HUES6 (cell line): ENCODE measurements around the gene CALCB.
"Not testable (repeated sequence)": the region's sequence is repeated elsewhere in the genome, so short reads cannot be mapped to it uniquely, and the experiment has no call there.

Experiments used
- H3K27ac ChIP-seq: 2 replicates; pipeline ENCODE4 v1.7.0; 2013; ENCODE audit warnings: low read depth, mild to moderate bottlenecking, low read length, inconsistent platforms
- H3K27me3 ChIP-seq: 2 replicates; pipeline ENCODE4 v1.6.1; 2013; ENCODE audit warnings: low read length; ENCODE audit not compliant: control insufficient read depth, insufficient read depth
- H3K36me3 ChIP-seq: 2 replicates; pipeline ENCODE4 v1.6.1; 2013; ENCODE audit warnings: low read length; ENCODE audit not compliant: control insufficient read depth, insufficient read depth
- H3K4me1 ChIP-seq: 2 replicates; pipeline ENCODE4 v1.6.1; 2013; ENCODE audit warnings: low read length; ENCODE audit not compliant: control insufficient read depth, insufficient read depth
- H3K4me3 ChIP-seq: 2 replicates; pipeline ENCODE4 v1.5.1; 2013; ENCODE audit warnings: low read depth, low read length
- H3K9ac ChIP-seq: one replicate; pipeline ENCODE4 v1.6.1; 2013; ENCODE audit warnings: mild to moderate bottlenecking, low read length
- H3K9me3 ChIP-seq: 2 replicates; pipeline ENCODE4 v1.6.1; 2013; ENCODE audit warnings: low read depth, low read length; ENCODE audit not compliant: control insufficient read depth, insufficient read depth

The CALCB gene, protein sequence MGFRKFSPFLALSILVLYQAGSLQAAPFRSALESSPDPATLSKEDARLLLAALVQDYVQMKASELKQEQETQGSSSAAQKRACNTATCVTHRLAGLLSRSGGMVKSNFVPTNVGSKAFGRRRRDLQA

GRCh38 chr11:15073361-15074205, at the start of gene CALCB:
Gene CALCB (plus strand): TSS chr11:15073593. CDS start chr11:15074719, 1,126 bp downstream.
- Histone ChIP-seq H3K4me1 (peaks cover 12% of the 10 kb centered on the region; the same call in 1 of the 2 replicates), H3K4me3 (peak within 1 kb of the TSS; percentile 66), H3K9me3 (peaks cover 24% of the 10 kb centered on the region), H3K27me3 (peaks cover 32% of the 10 kb centered on the region), H3K27ac (no peak within 1 kb of the TSS), H3K36me3 (no peaks in the 10 kb centered on the region), H3K9ac (peak within 1 kb of the TSS; percentile 14)

- H3K9me3 ChIP-seq: peaks cover 14% of the 10 kb centered on the region
- no peak overlapping the region for H3K4me3 ChIP-seq
- no peak overlapping the region for H3K9ac ChIP-seq
- H3K27me3 ChIP-seq: no peaks in the 10 kb centered on the region
- no peak overlapping the region for H3K27ac ChIP-seq
- no peaks in the 10 kb centered on the region for H3K36me3 ChIP-seq
- no peaks in the 10 kb centered on the region for H3K4me1 ChIP-seq
These were observed 46.4 kb upstream of the CALCB start for GRCh38 chr11:15027011-15027410.

DNA sequence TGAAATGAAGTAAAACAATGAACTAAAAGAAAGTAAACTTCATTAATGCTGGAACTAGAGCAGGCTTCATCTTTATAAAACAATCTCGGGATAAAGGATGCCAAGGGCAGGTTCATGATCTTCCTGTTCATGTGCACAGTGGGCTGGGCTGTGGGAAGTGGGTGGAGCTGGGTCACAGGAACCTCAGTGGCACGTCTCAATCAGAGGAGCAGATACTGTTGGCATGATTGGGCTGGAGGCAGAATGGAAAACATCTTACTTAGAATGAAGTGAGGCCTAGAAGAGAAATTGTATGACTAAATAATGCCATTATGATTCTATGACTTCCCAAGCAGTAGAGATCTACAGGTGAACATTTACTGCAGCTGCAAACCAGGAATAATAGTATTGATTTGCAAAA, 45.4 kb upstream of the CALCB start:
- no peaks in the 10 kb centered on the region for H3K36me3 ChIP-seq
- H3K9ac ChIP-seq: no peak overlapping the region
- no peaks in the 10 kb centered on the region for H3K4me1 ChIP-seq
- peaks cover 8% of the 10 kb centered on the region for H3K9me3 ChIP-seq
- H3K4me3 ChIP-seq: no peak overlapping the region
- H3K27ac ChIP-seq: no peak overlapping the region
- H3K27me3 ChIP-seq: no peaks in the 10 kb centered on the region

- Histone ChIP-seq H3K4me1 (no peaks in the 10 kb centered on the region), H3K27ac (no peak overlapping the region)
These were observed 45.0 kb upstream of the CALCB start for GRCh38 chr11:15028379-15028778.

GRCh38 chr11:15031945-15032344, 41.4 kb upstream of the CALCB start:
- not testable (repeated sequence) for H3K4me1 ChIP-seq, H3K27me3 ChIP-seq, H3K4me3 ChIP-seq, H3K27ac ChIP-seq, H3K36me3 ChIP-seq, H3K9ac ChIP-seq, H3K9me3 ChIP-seq

More at GRCh38 chr11:15028379-15028778, 45.0 kb upstream of the CALCB start:
- Histone ChIP-seq H3K27me3 (no peaks in the 10 kb centered on the region), H3K9me3 (peaks cover 6% of the 10 kb centered on the region), H3K9ac (no peak overlapping the region), H3K4me3 (no peak overlapping the region), H3K36me3 (no peaks in the 10 kb centered on the region)

GRCh38 chr11:15034687-15035267, 38.6 kb upstream of the CALCB start:
- Histone ChIP-seq H3K4me3 (no peak overlapping the region; the same call in 1 of the 2 replicates), H3K9me3 (no peaks in the 10 kb centered on the region), H3K27me3 (no peaks in the 10 kb centered on the region), H3K9ac (no peak overlapping the region), H3K4me1 (peaks cover 7% of the 10 kb centered on the region; the same call in 1 of the 2 replicates), H3K27ac (no peak overlapping the region), H3K36me3 (no peaks in the 10 kb centered on the region)

DNA sequence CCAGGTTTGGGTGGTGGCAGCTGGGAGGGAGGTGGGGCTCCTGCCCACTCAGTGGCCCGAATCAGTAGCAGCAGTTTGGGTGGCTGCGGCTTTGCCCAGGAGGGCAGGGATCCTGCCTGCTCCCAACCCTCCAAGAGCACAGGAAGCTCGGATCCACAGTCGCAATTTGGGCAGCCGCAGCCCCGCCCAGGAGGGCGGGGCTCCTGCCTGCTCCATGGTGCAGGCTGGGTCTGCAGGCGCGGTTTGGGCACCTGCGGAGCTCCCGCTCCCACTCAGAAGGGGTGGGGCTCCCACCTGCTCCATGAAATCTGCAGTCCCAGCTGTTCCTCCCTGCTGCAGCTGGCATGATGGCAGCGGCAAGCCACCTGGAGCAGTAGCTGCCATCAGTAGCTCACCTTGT, 38.1 kb upstream of the CALCB start:
- peak overlapping the region; percentile 20; the same call in 1 of the 2 replicates for H3K4me3 ChIP-seq
- H3K36me3 ChIP-seq: no peaks in the 10 kb centered on the region
- no peak overlapping the region for H3K9ac ChIP-seq
- H3K27ac ChIP-seq: no peak overlapping the region
- no peaks in the 10 kb centered on the region for H3K9me3 ChIP-seq
- no peaks in the 10 kb centered on the region for H3K27me3 ChIP-seq
- H3K4me1 ChIP-seq: peaks cover 7% of the 10 kb centered on the region; the same call in 1 of the 2 replicates

DNA sequence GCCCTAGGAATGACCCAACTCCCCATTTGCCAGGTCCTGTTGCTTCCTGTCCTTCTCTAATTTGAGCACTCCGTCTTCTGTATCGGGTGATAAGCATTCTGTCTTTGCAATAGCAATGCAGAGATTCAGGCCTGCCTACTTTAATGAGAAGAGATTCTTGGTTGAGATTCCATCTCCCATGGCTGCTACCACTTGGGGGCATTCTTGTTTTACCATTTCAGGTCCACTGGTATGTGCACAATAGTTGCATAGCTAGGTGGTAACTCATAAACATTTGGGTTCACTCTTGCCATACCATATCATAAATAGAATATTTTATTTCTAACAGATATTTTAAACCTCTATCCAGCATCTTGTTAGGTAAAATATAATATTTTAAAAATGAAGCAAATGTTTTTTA, 34.4 kb upstream of the CALCB start:
- H3K36me3 ChIP-seq: no peaks in the 10 kb centered on the region
- H3K9me3 ChIP-seq: no peaks in the 10 kb centered on the region
- no peak overlapping the region for H3K27ac ChIP-seq
- H3K9ac ChIP-seq: no peak overlapping the region
- no peaks in the 10 kb centered on the region for H3K27me3 ChIP-seq
- no peak overlapping the region for H3K4me3 ChIP-seq
- H3K4me1 ChIP-seq: peaks cover 24% of the 10 kb centered on the region

- Histone ChIP-seq H3K27ac (no peak overlapping the region), H3K27me3 (no peaks in the 10 kb centered on the region), H3K36me3 (no peaks in the 10 kb centered on the region), H3K4me3 (no peak overlapping the region), H3K9ac (no peak overlapping the region), H3K9me3 (no peaks in the 10 kb centered on the region), H3K4me1 (peaks cover 17% of the 10 kb centered on the region)
These were observed 28.2 kb upstream of the CALCB start for GRCh38 chr11:15045209-15045608.

- Histone ChIP-seq H3K27ac (no peak overlapping the region), H3K36me3 (no peaks in the 10 kb centered on the region), H3K4me3 (no peak overlapping the region)
These were observed 27.5 kb upstream of the CALCB start for GRCh38 chr11:15045891-15046290.

DNA sequence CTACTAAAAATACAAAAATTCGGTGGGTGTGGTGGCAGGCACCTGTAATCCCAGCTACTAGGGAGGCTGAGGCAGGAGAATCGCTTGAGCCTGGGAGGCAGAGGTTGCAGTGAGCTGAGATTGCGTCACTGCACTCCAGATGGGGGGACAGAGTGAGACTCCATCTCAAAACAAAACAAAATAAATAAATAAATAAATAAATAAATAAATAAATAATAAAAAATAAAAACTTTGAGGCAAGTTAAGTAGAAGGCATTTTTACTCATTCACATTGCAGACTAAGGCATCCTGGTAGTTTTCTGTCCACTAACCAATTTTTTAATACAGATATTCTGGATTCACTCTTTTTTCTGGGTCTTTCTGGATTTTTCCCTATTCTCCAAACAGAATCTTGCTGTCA, 26.7 kb upstream of the CALCB start:
- not testable (repeated sequence) for H3K9ac ChIP-seq, H3K4me3 ChIP-seq, H3K27ac ChIP-seq, H3K36me3 ChIP-seq, H3K4me1 ChIP-seq, H3K9me3 ChIP-seq, H3K27me3 ChIP-seq

More at GRCh38 chr11:15045891-15046290, 27.5 kb upstream of the CALCB start:
- Histone ChIP-seq H3K9ac (no peak overlapping the region), H3K27me3 (no peaks in the 10 kb centered on the region), H3K9me3 (no peaks in the 10 kb centered on the region), H3K4me1 (peaks cover 17% of the 10 kb centered on the region)
